ENCODE results near the gene EHD1. TPM values are rescaled to one million over a fixed set of nuclear protein-coding genes. Genes with fewer than 3 reads are reported as not detected.
A peak's percentile ranks its signal among the peaks of the same experiment; 100 is the strongest.

EHD1 gene
- total RNA-seq, 1 experiment from 2014 or later, result 92.8 TPM

DNA sequence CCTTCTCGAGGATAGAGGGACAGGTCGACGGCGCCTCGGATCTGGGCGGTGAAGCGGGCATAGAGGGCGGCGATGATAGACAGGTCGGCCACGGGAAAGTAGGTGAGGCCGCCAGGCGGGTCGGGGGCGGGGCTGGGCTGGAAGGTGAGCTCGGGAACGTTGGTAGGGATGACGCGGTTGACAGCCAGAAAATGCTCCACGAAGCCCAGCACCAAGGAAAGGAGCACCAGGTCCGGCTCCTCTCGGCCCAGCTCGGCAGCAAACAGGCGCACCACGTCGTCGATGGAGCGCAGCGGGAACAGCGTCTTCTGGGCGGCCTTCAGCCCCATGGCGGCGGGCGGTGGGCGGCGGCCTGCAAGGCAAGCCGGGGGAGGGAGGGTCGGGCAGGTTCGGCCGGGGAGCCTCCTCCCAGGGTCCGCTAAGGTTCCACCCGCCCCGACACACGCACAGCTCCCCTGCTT lies 68.6 kb downstream of the EHD1 start:
- intact Hi-C loops (cut with micrococcal nuclease; ENCODE audit: unreplicated experiment), result no loop called here
- no peaks in the 10 kb centered on the region for H3K9me3 Mint-ChIP-seq (ENCODE audit: low read depth, unreplicated experiment)
- CTCF ChIA-PET, result interaction anchor here (0.7 to 0.9 kb wide), 3 partner anchors 12 to 136 kb away, joined by 3 to 7 read pairs (median 3); no protein-coding TSS in a partner anchor
- no peaks in the 10 kb centered on the region for H3K4me1 Mint-ChIP-seq (ENCODE audit: low read depth, unreplicated experiment)
- H3K36me3 Mint-ChIP-seq (ENCODE audit: insufficient read depth, unreplicated experiment), result peaks cover 35% of the 10 kb centered on the region
- no TSS peak for BruUV-seq (replicated peaks)
- no peaks in the 10 kb centered on the region for H3K27me3 Mint-ChIP-seq (ENCODE audit: unreplicated experiment)
- peak overlapping the region; percentile 70 for H3K27ac Mint-ChIP-seq (ENCODE audit: unreplicated experiment)
- TF ChIP-seq, protein P1, sequence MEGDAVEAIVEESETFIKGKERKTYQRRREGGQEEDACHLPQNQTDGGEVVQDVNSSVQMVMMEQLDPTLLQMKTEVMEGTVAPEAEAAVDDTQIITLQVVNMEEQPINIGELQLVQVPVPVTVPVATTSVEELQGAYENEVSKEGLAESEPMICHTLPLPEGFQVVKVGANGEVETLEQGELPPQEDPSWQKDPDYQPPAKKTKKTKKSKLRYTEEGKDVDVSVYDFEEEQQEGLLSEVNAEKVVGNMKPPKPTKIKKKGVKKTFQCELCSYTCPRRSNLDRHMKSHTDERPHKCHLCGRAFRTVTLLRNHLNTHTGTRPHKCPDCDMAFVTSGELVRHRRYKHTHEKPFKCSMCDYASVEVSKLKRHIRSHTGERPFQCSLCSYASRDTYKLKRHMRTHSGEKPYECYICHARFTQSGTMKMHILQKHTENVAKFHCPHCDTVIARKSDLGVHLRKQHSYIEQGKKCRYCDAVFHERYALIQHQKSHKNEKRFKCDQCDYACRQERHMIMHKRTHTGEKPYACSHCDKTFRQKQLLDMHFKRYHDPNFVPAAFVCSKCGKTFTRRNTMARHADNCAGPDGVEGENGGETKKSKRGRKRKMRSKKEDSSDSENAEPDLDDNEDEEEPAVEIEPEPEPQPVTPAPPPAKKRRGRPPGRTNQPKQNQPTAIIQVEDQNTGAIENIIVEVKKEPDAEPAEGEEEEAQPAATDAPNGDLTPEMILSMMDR (IDR thresholded peaks at IDR 0.05; ENCODE audit: unreplicated experiment), result no peak
- DNase-seq, result peak; percentile 16
- peak overlapping the region; percentile 97 for H3K4me3 Mint-ChIP-seq (ENCODE audit: low read depth, unreplicated experiment)

DNA sequence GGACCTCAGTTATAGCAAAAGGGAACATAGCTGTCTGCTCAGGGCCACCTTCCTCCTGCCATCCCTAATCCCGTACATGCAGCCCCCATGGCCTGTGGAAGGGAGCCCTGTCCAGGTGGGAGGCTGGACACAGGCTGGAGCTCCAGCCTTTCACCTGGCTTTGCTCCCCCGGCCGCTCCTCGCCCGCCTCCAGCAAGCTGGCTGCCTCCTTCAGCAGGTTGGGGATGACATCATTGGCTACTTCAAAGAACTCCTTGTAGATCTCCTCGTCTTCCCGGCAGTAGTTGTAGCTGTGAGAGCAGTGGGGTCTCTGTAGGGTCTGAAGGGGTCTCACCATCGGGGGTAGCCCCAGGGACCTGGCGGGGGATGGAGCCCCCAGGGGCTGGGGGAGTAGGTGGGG lies 72.9 kb downstream of the EHD1 start:
- CTCF ChIA-PET, result interaction anchor here (0.7 kb wide), 1 partner anchor 114 kb away, joined by 3 read pairs; no protein-coding TSS in a partner anchor

DNA sequence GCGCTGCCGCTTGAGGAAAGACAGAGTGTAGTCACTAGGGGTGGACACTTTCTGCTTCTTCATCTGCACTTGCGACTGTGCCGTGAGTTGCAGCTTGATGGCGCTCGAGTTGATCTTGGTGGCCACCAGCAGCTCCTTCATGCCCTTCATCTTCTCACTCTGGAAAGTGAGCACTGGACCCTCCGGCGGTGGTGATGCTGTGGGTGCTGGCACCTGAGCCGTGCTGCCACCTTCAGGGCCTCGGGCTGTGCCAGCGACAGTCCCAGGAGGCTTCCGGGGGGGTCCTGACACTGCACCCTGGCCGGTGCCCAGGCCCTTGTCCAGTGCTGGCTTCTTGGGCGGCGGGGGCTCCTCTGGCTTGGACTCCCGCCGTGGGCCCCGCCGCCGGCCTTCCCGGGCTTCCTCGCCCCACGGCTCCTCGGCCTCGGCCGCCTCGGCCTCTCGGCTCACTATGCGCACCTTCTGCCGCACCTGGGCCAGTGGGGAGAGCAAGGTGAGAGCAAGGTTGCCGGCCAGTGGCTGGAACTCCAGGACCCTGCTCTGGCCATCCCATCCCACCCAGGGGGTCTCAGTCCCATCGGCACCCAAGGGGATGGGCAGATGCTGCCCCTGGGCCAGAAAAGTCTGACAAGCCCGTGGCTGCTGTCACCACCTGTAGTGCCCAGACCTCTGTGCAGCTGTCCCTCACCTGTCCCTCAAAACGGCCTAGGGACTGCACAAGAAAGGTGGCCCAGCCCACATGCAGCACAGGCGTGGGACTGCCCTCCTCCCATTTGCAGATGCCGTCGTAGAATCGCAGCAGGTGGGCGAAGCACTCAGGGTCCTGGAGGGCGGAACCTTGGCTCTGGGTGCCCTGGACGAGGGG lies 73.8 kb downstream of the EHD1 start:
- H3K27me3 Mint-ChIP-seq (ENCODE audit: unreplicated experiment), result no peaks in the 10 kb centered on the region
- intact Hi-C loops (cut with micrococcal nuclease; ENCODE audit: unreplicated experiment), result no loop called here
- H3K36me3 Mint-ChIP-seq (ENCODE audit: insufficient read depth, unreplicated experiment), result peaks cover 36% of the 10 kb centered on the region
- no peak overlapping the region for H3K27ac Mint-ChIP-seq (ENCODE audit: unreplicated experiment)
- no TSS peak for BruUV-seq (replicated peaks)
- peak overlapping the region; percentile 68 for H3K4me3 Mint-ChIP-seq (ENCODE audit: low read depth, unreplicated experiment)
- peaks cover 10% of the 10 kb centered on the region for H3K4me1 Mint-ChIP-seq (ENCODE audit: low read depth, unreplicated experiment)
- DNase-seq, result no peak
- CTCF ChIA-PET, result interaction anchor here (0.5 to 1.1 kb wide), 2 partner anchors 40 to 45 kb away, joined by 3 read pairs; partner anchors contain the start of gene CDC42BPG
- no peaks in the 10 kb centered on the region for H3K9me3 Mint-ChIP-seq (ENCODE audit: low read depth, unreplicated experiment)
- TF ChIP-seq, protein P1 (IDR thresholded peaks at IDR 0.05; ENCODE audit: unreplicated experiment), result no peak

More for the DNA sequence above, 72.9 kb downstream of the EHD1 start:
- no peak for DNase-seq
- no peaks in the 10 kb centered on the region for H3K9me3 Mint-ChIP-seq (ENCODE audit: low read depth, unreplicated experiment)
- peaks cover 45% of the 10 kb centered on the region for H3K36me3 Mint-ChIP-seq (ENCODE audit: insufficient read depth, unreplicated experiment)
- H3K27me3 Mint-ChIP-seq (ENCODE audit: unreplicated experiment), result no peaks in the 10 kb centered on the region
- no peak overlapping the region for H3K4me3 Mint-ChIP-seq (ENCODE audit: low read depth, unreplicated experiment)
- H3K4me1 Mint-ChIP-seq (ENCODE audit: low read depth, unreplicated experiment), result peaks cover 10% of the 10 kb centered on the region
- TF ChIP-seq, protein P1 (IDR thresholded peaks at IDR 0.05; ENCODE audit: unreplicated experiment), result no peak
- no TSS peak for BruUV-seq (replicated peaks)
- H3K27ac Mint-ChIP-seq (ENCODE audit: unreplicated experiment), result no peak overlapping the region
- intact Hi-C loops (cut with micrococcal nuclease; ENCODE audit: unreplicated experiment), result no loop called here

DNA sequence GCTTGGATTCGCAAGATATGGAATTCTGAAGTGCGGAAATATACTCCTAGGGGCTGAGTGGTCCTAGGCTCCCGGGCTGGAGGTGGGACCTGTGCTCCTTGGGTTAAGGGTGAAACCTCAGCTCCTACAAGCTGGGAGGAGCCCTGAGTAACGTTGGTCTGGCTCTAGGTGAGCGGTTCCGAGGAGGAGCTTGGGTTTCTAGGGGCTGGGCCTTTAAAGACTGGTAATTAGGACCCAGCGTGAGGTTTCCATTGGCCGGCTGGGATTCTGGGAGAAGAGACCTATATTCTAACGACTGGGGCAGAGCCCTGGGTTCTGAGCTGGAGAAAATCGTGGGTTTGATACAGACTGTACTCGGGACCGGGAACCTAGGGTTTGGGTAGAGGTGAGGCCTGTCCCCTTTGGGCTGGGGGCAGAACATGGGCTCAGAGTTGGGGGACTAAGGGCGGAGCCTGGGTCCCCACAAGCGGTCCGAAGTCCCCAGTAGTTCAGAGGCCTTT lies 74.5 kb downstream of the EHD1 start:
- H3K27ac Mint-ChIP-seq (ENCODE audit: unreplicated experiment), result peak overlapping the region; percentile 29
- peaks cover 12% of the 10 kb centered on the region for H3K4me1 Mint-ChIP-seq (ENCODE audit: low read depth, unreplicated experiment)
- H3K36me3 Mint-ChIP-seq (ENCODE audit: insufficient read depth, unreplicated experiment), result peaks cover 30% of the 10 kb centered on the region
- no peaks in the 10 kb centered on the region for H3K27me3 Mint-ChIP-seq (ENCODE audit: unreplicated experiment)
- CTCF ChIA-PET, result interaction anchor here (0.5 to 1.1 kb wide), 2 partner anchors 40 to 45 kb away, joined by 3 read pairs; partner anchors contain the start of gene CDC42BPG
- no peaks in the 10 kb centered on the region for H3K9me3 Mint-ChIP-seq (ENCODE audit: low read depth, unreplicated experiment)
- TSS peak; percentile 53 for BruUV-seq (replicated peaks)
- intact Hi-C loops (cut with micrococcal nuclease; ENCODE audit: unreplicated experiment), result no loop called here
- DNase-seq, result no peak
- TF ChIP-seq, protein P1 (IDR thresholded peaks at IDR 0.05; ENCODE audit: unreplicated experiment), result no peak
- H3K4me3 Mint-ChIP-seq (ENCODE audit: low read depth, unreplicated experiment), result peak overlapping the region; percentile 68
